Body of pancreas (tissue), 4 donors: Measurements from ENCODE around the gene FGF9.

Experiments used
- POLR2A ChIP-seq, 3 donors: fragments of 450-650 bp; IDR thresholded peaks; one replicate each; pipeline ENCODE4 v1.6.1; 2016; ENCODE audit warnings: antibody characterized with exemption in 3 of 3, mild to moderate bottlenecking in 2 of 3
- TF ChIP-seq, protein P1 (sequence below), 7 experiments: fragments of 450-650 bp in 4 of 7; fragments of 200-600 bp in 3 of 7; sonication (generic) in 3 of 7; IDR thresholded peaks; one replicate each; pipeline ENCODE4 v1.5.1; 2016 to 2019; ENCODE audit warnings: antibody characterized with exemption in 7 of 7

DNA sequence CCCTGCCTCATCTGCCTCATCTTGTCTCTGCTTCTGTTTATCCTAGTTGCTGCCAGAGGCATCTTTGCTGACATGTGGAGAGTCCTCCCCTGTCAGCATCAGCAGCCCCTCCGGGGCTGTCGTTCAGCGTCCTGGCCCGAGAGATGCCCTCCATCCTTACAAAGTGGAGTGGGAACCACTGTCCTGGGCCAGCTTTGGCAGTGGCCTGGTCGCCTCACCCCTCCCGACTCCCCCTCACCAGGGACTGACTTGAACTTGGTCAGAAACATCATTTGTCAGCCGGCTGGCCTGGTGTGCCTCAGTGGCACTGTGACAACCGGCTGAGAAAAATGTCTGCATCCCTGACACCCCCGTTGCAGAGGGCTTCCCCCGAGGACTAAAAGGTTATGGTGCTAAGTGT is 20.6 kb downstream of the FGF9 start:
- TF ChIP-seq, protein P1, sequence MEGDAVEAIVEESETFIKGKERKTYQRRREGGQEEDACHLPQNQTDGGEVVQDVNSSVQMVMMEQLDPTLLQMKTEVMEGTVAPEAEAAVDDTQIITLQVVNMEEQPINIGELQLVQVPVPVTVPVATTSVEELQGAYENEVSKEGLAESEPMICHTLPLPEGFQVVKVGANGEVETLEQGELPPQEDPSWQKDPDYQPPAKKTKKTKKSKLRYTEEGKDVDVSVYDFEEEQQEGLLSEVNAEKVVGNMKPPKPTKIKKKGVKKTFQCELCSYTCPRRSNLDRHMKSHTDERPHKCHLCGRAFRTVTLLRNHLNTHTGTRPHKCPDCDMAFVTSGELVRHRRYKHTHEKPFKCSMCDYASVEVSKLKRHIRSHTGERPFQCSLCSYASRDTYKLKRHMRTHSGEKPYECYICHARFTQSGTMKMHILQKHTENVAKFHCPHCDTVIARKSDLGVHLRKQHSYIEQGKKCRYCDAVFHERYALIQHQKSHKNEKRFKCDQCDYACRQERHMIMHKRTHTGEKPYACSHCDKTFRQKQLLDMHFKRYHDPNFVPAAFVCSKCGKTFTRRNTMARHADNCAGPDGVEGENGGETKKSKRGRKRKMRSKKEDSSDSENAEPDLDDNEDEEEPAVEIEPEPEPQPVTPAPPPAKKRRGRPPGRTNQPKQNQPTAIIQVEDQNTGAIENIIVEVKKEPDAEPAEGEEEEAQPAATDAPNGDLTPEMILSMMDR (IDR thresholded peaks at IDR 0.05): no peak
- TF ChIP-seq POLR2A (IDR thresholded peaks at IDR 0.05): no peak
